A673 (cell line): Measurements from ENCODE around the gene KCTD14. TPM values are rescaled to one million over a fixed set of nuclear protein-coding genes. Genes with fewer than 3 reads are reported as not detected.

ENCODE experiments used
- BruUV-seq: library from RNA; stranded (reverse); fragments of 400-500 nt; replicated peaks from 2 replicates; lab custom pipeline; 2021; lab: Mats Ljungman, UMichigan
- CTCF ChIA-PET: fragments of 300-600 bp; sonication (Branson Sonifier 250); formaldehyde crosslinking; loops from one replicate; lab custom pipeline; 2022; ENCODE audit warnings: antibody characterized with exemption; lab: Charles Lee
- POLR2A ChIA-PET: fragments of 300-600 bp; sonication (Branson Sonifier 250); formaldehyde crosslinking; loops from one replicate; lab custom pipeline; 2022; ENCODE audit warnings: antibody characterized with exemption; ENCODE audit not compliant: low non-redundant PET; lab: Charles Lee
- DNase-seq: peaks from one replicate; pipeline ENCODE4 v3.0.0-alpha.2; 2015; ENCODE audit warnings: low spot score
- H3K27ac ChIP-seq: fragments of 200-600 bp; sonication (generic); 2 replicates; pipeline ENCODE4 v1.5.1; 2016; ENCODE audit warnings: mixed run types, low read depth, mild to moderate bottlenecking, mixed read lengths, antibody characterized with exemption, low read length; ENCODE audit not compliant: poor library complexity, severe bottlenecking
- H3K27me3 ChIP-seq: fragments of 200-600 bp; sonication (generic); replicated peaks from 2 replicates; pipeline ENCODE4 v1.6.1; 2017; ENCODE audit warnings: mixed run types, low read depth, mild to moderate bottlenecking, mixed read lengths, antibody characterized with exemption, low read length; ENCODE audit not compliant: insufficient read depth, poor library complexity
- H3K36me3 ChIP-seq: fragments of 200-600 bp; sonication (generic); 2 replicates; pipeline ENCODE4 v1.6.1; 2016; ENCODE audit warnings: mixed run types, mild to moderate bottlenecking, mixed read lengths, antibody characterized with exemption, low read length; ENCODE audit not compliant: insufficient read depth, poor library complexity, severe bottlenecking
- H3K4me1 ChIP-seq: fragments of 200-600 bp; sonication (generic); 2 replicates; pipeline ENCODE4 v1.6.1; 2017; ENCODE audit warnings: mixed run types, mild to moderate bottlenecking, mixed read lengths, antibody characterized with exemption, low read length; ENCODE audit not compliant: insufficient read depth, poor library complexity, severe bottlenecking
- H3K4me3 ChIP-seq: fragments of 200-600 bp; sonication (generic); 2 replicates; pipeline ENCODE4 v1.5.1; 2016; ENCODE audit warnings: low read depth, mixed run types, mild to moderate bottlenecking, mixed read lengths, low read length; ENCODE audit not compliant: poor library complexity, severe bottlenecking
- H3K9me3 ChIP-seq: fragments of 200-600 bp; sonication (generic); 2 replicates; pipeline ENCODE4 v1.6.1; 2016; ENCODE audit warnings: mixed run types, low read depth, mild to moderate bottlenecking, mixed read lengths, antibody characterized with exemption, low read length; ENCODE audit not compliant: poor library complexity, severe bottlenecking
- CTCF ChIP-seq: fragments of 300-800, 200-600 bp; sonication (generic); conservative IDR thresholded peaks from 2 replicates; pipeline ENCODE4 v1.5.1; 2017; ENCODE audit warnings: low read depth, mild to moderate bottlenecking, antibody characterized with exemption, low read length, moderate library complexity, mixed read lengths
- EZH2 ChIP-seq: fragments of 200-600 bp; sonication (generic); IDR thresholded peaks from 2 replicates; pipeline ENCODE4 v1.6.1; 2017; ENCODE audit warnings: borderline replicate concordance, low read depth, mild to moderate bottlenecking, mixed read lengths, antibody characterized with exemption, low read length; ENCODE audit not compliant: poor library complexity, severe bottlenecking
- intact Hi-C: fragments of 100-400 bp; cut with micrococcal nuclease; formaldehyde crosslinking; loops from one replicate; pipeline ENCODE4 v1.10.0; 2022; ENCODE audit not compliant: unreplicated experiment
- total RNA-seq: library from RNA; stranded (reverse); gene quantifications from 2 replicates; pipeline ENCODE4 v1.2.3, GENCODE V29; 2021

The KCTD14 gene
- total RNA-seq, 1 experiment from 2014 or later, result 0.45 TPM

GRCh38 chr11:78054971-78055370 lies 31.9 kb upstream of the KCTD14 start:
- ChIA-PET POLR2A (no interaction called here), CTCF (interaction anchor here (1.0 kb wide), 1 partner anchor 8 kb away, joined by 3 read pairs; no protein-coding TSS in a partner anchor)
- no peaks in the 10 kb centered on the region for H3K9me3 ChIP-seq
- H3K36me3 ChIP-seq, result no peaks in the 10 kb centered on the region
- no peak overlapping the region for H3K4me3 ChIP-seq
- no TSS peak for BruUV-seq
- no peak for TF ChIP-seq EZH2
- no peak for TF ChIP-seq CTCF
- intact Hi-C loops, result no loop called here
- H3K27ac ChIP-seq, result no peak overlapping the region
- no peaks in the 10 kb centered on the region for H3K4me1 ChIP-seq
- H3K27me3 ChIP-seq, result no peaks in the 10 kb centered on the region
- DNase-seq, result no peak

- ChIA-PET POLR2A (no interaction called here), CTCF (no interaction called here)
- intact Hi-C loops, result no loop called here
- no TSS peak for BruUV-seq
- Histone ChIP-seq H3K4me3 (no peak overlapping the region), H3K4me1 (peaks cover 6% of the 10 kb centered on the region), H3K27ac (peak overlapping the region; percentile 37), H3K36me3 (no peaks in the 10 kb centered on the region), H3K27me3 (no peaks in the 10 kb centered on the region), H3K9me3 (no peaks in the 10 kb centered on the region)
- TF ChIP-seq EZH2, result no peak
- TF ChIP-seq CTCF, result no peak
- DNase-seq, result no peak
Observed at GRCh38 chr11:78050964-78051831, 28.1 kb upstream of the KCTD14 start.

- POLR2A ChIA-PET, result no interaction called here
- intact Hi-C loops, result loop anchor here (5.0 kb wide), 1 partner anchor 272 kb away; no protein-coding TSS in a partner anchor
Observed at GRCh38 chr11:78049348-78049747, 26.3 kb upstream of the KCTD14 start.

More at GRCh38 chr11:78049348-78049747, 26.3 kb upstream of the KCTD14 start:
- Histone ChIP-seq H3K4me1 (peaks cover 12% of the 10 kb centered on the region), H3K9me3 (no peaks in the 10 kb centered on the region), H3K4me3 (no peak overlapping the region), H3K27me3 (no peaks in the 10 kb centered on the region), H3K27ac (no peak overlapping the region), H3K36me3 (no peaks in the 10 kb centered on the region)
- CTCF ChIA-PET, result no interaction called here
- no TSS peak for BruUV-seq
- TF ChIP-seq CTCF (no peak), EZH2 (no peak)
- DNase-seq, result no peak
